HG03097 (cell line): ENCODE data around the gene MBOAT2.

Experiments used
- ATAC-seq: cut with Tn5 transposase; IDR thresholded peaks from one replicate; pipeline ENCODE4 v1.9.1; 2021; ENCODE audit not compliant: unreplicated experiment, low FRiP score

Gene MBOAT2

DNA sequence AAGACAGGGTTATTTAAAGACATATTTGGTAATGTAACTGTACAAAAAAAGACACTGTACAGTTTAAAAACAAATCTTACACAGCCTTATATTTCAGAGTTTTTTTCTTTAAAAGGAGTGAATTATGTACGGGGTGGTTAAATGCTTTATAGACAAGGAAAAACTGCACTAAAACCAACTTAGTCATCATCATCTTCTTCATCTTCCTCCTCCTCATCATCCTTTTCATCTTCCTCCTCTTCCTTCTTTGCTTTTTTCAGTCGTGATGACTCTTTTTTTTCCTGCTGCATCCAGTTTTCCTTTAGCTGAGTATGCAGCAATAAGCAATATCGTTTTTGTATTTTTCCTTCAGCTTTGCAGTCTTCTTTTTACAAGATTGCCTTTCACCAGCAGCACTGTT, 14.6 kb upstream of the MBOAT2 start:
- no peak for ATAC-seq

DNA sequence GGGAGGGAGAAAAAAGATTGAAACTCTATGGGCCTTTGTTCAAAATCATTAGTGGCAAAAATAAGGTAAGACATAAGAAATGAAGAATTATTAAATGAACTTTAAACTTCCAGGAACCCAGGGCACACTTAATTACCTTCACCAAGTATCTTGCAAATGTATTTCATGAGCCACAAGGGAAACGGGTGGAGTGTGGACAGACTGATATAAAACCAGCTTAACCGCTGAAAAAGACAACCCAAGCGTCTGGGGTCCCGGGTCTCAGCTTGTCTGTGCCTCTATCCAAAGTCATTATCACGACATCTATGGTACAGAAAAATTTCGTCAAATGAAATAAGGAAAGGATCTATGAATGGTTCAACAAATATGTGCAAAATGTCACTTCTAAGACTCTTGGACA, 13.9 kb upstream of the MBOAT2 start:
- ATAC-seq, result no peak

DNA sequence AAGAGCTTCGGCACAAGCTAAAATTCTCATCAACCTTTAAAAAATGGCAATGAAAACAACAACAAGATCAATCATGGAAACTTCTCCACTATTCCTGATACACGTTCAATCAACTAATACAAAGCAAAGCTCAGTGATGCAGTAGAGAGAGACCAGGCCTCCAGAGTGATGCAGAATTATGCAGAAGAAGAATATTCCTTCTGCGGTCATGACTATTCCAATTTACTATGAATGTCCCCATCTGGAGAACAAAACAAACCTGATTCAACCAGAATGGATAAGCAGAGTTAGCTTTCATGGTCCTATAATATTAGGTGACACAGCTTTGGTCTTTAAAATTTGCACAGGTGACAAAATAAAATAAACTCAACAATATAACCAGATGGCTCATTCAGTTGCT, 12.5 kb upstream of the MBOAT2 start:
- ATAC-seq, result no peak

DNA sequence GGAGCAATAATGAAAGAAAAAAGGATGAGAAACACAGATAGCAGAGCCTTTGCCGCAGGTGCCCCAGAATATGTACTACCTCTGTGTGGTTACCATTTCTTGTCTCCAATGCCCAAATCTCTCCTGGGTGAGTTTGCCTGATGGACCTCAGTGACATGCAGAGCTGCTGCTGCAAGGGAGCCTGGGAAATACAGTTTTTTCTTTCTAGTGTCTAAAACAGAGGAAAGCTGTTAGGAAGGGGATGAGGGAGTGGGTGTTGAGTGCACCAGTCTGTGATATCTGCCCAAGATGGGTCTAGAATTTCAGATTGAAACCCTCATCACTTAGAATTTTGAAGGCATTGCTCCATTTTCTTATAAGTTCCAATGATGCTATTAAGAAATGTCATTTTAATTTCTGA, 9.9 kb upstream of the MBOAT2 start:
- no peak for ATAC-seq

DNA sequence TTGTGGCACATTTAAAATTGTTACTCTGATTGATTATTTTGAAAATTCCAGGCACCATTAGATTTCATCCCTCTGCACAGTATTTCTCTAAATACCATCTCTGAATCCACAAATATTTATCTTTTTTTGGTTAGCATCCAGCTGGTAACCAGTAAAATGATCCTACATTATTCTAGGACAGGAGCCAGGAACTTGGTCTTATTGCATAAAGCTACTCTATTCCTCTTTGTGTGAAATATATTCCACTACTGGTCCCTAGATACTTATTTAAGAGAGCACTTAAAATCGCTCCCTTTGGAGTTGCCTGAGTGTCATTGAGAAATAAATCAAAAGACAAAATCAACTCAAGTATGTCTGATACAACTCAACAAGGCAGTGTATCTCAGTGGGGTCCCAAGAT, 7.4 kb upstream of the MBOAT2 start:
- no peak for ATAC-seq

DNA sequence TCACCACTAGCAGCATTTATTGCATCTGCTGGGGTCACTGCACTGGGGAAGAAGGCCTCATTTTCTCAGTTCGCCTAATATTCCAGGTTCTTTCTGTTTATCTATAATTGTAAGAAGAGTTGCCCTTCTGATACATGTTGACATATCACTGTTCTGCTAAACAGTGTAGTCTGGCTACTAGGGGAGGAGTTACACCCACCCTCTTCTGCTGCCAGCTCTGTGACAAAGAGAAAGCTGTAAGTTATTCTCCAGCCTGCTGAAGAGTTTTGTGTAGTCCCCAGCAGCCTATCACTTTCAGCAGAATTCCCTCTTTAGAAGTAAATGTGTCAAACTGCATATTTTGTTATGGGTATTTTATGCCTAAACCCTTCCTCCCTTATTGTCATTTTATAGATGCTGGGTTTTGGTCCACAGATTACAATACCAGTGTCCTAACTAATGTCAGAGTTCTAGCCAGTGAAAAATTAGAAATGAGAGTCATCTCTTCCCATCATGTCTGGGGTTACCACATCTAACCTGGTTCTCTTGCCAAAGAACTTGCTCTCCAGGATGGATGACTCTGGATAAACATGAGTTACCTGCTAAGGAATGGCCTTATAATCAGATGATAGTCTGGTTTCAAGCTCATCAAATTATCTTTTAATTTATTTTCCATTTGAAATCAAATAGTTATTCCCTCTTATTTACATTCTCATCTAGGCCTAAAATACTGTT, 5.6 kb upstream of the MBOAT2 start:
- ATAC-seq, result no peak

DNA sequence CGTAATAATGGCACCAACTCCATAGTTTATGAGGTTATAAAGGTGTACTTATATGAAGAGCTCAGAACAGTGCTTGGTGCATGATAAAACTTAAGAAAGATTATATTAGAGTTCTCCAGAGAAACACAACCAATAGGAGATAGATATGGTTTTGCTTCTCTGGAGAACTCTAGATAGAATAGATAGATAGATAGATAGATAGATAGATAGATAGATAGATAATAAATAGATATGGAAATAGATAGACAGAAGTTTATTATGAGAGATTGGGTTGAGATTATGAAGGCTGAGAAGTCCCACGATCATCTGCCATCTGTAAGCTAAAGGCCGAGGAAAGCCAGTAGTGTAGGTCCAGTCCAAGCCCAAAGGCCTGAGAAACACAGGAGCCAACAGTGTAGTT, 2.9 kb upstream of the MBOAT2 start:
- no peak for ATAC-seq

DNA sequence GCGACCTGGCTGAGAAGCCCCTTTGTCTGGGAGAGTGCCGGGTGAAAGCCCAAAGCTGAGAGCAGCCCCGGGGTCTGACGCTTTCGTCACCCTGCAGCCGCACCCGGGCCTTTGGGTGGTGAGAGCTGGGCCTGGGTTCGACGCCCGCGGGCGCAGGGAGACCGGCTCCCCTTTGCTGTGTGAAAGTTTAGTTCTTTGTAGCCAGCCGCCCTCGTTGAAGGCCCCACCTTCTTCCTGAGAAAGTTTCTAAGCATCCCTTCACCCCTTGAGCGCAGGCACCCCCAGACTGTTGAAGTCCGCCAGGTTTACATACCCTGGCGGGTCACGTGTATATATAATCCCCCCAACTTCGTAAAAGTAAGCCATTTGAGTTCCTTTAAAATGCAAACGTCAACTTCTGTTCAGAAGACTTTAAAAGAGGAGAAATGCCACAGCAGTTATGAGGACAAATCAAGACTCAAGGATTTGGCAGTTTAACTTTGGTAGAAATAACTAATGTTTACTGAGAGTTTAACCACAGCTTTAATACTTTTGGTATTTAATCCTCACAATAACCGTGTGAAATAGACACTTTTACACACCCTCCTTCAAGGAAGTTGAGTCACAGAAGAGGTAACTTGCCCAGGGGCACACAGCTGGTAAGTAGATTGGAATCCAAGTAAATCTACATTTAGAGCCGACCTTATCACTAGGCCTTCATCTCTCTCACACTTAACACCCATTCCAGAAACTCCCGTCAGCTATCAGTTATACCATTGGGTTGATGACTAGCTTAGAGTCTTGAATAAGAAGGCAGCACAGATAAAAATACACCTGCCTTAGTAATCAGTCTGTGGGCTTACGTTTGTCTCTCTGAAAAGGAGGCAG, 1.1 kb upstream of the MBOAT2 start:
- ATAC-seq, result no peak

DNA sequence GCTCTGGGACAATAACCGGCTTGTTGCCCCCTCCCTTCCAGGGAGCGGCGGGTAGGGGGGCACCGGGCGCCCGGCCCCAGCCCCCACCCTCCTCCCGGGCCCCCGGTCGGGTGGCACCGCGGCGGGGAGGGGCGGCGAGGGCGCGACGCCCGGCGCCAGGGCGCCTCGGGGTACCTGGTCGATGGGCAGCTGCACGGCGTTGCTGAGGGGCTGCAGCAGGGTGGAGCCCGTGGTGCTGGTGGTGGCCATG, 193 bp downstream of the MBOAT2 start:
- ATAC-seq, result no peak

DNA sequence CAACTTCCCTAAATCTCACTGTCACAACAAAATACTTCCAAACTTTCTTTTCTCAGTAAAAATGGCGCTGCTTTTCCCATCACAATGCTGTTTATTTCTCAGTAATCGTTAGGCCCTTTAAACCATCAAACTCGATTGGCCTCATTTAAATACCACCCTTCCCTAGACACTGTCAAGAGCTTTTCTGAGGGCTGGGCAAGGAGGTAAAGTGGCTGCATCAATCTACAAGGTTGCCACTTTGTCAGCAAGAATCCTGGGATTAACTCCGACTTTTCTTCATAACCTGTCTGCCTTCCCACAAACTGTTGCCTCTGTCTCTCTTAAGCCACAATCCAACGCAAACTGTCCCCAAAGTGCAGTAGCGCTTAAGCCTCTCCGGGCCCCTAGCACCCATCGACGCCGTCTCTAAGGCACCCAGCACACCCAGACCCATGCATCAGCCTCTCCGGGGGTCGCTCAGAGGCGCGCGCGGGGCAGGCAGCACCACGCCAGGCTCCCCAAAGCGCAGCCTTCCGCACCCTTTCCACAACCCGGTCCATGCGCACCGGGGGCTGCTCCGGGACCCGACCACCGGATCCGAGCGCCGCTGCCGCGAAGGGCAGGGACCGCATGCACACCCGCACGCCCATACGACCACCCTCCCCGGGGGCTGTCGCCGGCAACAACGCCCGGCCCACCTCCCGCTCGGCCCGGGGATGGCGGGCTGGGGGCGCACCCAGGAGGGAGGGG, 683 bp downstream of the MBOAT2 start:
- no peak for ATAC-seq

DNA sequence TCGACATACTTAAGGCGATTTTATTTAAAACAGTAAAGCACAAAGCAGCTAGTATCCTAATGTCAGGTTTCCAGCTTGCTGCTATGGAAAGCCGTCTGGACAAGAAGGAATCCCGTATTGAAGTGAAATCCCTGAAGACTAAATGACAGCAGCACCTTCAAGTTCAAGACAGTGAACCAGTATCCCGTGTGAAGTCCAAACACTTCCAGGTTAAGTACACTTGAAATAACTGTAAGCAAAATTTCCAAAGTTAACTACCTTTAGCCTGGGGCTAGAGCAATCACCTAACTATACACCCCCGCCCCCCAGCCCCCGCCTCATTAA, 1.2 kb downstream of the MBOAT2 start:
- ATAC-seq, result no peak

DNA sequence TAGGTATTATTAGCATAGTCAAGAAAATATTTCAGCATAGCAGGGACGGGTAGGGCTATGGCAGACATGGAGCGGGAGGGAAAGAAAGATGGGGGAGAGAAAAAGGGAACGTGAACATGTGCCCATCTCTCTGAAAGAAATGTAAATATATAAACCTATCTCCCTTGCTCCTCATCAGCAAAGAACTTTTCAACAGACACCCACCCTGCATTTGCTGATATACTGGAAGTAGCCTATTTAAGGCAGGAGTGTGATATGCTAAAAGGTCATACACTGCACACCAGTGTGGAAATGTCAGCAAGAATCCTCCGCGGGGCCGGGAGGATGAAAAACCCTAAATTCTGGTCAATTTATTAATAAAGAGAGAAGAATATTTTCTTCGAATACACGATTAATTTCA, 1.7 kb downstream of the MBOAT2 start:
- ATAC-seq, result no peak

DNA sequence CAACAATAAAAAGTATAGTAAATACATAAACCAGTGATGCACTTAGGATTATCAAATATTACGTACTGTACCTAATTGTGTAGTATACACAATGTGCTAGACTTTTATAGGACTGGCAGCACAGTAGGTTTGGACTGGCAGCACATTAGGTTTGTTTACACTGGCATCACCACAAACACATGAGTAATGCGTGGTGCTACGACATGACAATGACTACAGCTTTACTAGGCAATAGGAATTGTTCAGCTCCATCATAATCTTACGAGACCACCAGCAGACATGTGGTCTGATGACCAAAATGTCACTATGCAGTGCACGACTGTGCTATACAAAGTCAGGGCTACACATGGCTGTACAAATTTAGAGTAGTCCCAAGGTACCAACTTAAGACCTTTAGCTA, 2.3 kb downstream of the MBOAT2 start:
- ATAC-seq, result no peak

DNA sequence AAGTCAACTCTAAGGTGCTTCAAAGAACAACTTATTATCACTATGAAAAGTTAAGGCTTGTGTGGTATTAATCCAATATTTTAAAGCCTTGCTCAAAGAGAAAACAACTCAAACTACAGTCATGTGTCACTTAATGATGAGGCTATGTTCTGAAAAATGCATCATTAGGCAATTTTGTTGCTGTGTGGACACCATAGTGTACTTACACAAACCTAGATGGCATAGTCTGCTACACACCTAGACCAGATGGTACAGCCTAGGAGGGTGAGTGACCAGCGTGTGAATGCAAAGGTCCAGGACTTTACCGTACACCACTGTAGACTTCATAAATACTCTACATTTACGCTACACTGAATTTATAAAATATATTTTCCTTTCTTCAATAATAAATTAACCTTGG, 3.0 kb downstream of the MBOAT2 start:
- no peak for ATAC-seq

DNA sequence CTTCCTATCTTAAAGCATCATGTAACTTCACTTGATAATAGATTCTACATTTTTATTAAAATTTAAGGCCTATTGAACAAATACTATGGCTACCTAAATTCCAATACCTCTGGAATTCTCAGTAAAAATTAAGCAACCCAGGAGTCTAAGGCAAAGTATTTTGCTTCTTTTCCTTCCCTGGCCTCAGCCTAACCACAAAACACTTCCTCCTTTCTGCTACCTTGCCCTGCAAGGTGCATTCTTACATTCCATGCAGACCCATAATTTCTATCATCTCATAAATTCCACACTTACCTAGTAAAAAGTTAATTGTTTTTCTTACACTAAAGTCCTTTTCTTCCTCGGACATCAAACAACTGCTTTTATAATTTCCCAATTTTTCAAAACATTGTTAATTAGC, 3.7 kb downstream of the MBOAT2 start:
- ATAC-seq, result no peak

DNA sequence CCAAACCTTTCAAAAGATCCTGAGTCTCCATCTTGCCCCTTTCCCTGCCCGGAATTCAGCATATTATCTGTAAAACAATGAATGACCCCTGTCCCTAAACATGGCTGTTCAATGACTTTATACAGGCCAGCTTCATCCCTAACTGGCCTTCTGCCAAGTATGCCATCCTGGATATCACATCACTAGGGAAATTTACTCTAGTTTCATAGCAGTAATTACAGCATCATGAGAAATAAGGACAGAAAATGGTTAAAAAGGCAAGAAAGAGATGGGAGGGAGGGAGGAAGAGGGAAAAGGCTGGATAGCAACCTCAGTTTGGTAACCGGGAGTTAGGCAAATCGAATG, 4.4 kb downstream of the MBOAT2 start:
- no peak for ATAC-seq

DNA sequence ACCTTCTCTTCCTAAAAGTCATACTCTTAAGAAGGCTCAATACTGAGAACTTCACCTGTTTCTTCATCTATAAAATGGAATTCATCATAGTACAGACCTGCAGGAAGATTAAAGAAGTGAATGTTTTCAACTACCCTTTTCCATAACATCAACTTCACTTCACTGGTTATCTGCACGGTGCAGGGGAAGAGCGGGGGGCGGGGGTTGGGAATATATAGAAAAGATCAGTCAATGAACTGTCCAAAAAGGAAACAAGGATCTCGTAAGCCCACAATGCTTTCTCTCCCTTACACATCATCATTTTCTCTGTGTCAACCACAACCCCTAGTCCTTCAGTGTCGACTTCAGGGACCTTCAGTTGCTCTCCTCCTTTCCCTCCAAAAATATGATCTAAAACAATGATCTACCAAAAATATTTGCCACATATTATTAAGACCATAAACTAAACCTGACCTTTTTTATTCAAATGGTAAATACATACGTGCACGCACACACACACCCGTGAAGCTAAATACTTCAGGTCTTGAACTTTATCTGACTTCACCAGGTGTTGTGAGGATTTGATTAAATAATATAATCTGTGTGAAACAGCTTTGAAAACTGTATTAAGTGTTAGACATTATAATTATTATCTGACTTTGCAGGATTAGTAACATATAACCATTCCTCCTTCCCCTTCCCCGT, 4.9 kb downstream of the MBOAT2 start:
- ATAC-seq, result no peak

DNA sequence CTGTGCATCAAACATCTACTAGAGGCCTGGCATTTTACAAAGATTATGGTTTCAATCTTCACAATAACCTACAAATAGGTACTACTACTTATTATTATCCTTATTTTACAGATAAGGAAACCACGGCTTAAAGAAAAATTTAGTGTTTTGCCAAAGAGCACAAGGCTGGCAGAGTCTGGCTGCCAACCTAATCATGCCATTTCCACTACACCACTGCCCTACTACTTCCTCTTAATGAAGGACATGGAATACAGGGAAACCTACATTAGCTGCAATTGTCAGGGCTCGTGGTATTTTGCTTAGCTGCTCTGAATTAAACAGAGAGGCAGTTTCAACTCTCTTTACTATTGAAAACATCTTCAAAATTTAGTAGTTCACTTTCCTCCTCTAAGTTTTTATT, 5.9 kb downstream of the MBOAT2 start:
- no peak for ATAC-seq

DNA sequence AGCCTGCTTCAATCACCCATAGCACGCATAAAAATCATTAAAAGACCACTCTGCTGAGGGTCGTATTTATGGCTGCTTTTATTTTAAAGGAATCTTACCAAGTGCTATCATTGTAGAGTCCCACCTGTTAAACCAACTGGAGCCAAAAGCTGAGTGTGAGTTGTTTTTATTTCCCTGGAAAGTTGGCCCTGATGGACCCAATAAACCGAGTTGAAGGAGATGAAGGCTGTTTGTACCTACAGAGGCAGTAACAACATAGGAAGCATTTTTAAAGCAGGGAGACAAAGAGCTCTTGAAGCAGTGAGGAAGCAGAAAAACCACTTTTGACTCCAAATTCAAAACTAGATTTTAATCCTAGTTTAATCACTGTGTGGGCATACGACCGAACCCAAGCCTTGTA, 6.4 kb downstream of the MBOAT2 start:
- ATAC-seq, result no peak

DNA sequence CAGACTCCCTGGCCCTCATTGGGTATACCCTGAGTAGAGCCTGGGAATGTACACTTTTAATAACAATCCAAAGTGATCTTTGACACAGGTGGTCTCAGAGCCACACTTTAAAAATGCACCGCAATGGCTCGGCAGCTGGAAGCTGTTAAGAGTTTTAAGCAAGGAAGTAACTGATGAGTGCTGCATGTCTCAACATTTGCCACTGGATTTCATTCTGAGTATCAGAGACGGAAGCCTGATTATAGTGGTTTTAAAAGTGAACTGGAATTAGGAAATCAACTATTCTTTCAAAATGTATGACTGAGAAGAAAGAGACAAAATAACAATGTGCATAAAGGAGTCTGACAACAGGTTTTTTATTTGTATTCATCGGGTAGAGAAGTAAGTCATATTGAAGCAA, 7.5 kb downstream of the MBOAT2 start:
- no peak for ATAC-seq

DNA sequence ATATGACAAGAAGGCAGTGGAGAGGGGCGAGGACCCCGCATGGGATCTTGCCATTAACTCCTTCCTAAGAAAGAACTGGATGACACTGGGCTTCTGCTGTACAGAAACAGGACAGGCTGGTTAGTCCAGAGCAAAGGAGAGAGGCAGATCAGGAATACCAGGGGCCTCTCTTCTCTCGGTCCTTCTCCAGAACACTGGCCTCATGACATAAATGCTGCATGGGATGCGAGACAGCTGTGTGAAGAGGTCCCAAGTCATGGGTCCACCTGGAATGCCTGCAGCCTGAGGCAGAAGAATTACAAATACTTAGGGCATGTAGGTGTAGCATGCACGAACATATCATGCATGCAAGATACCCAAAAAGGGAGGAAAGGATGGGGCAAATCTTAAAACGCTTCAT, 9.1 kb downstream of the MBOAT2 start:
- ATAC-seq, result no peak

DNA sequence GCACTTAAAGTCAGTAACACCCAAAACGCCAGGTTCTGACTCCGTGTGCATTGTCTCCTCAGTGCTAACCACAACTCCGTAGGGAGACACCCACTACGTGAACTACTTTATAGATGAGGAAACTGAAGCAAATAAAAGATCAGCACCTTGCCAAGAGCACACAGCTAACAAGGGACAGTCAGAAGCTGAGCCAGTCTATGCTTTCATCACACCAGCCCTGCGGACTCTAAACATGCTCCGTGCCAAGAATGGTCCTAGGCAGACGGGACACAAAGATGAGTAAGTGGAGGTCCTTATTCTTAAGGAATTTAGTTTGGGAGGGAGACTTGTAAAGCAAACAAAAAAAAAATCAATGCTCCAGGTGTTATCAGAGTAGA, 9.6 kb downstream of the MBOAT2 start:
- no peak for ATAC-seq
